ENCODE measurements around the gene NAALADL2. TPM values are rescaled to one million over a fixed set of nuclear protein-coding genes. Genes with fewer than 3 reads are reported as not detected.

NAALADL2 gene
- total and polyA plus RNA-seq, 4 donors = 0.28 to 4.6 (median 3.1) TPM

GRCh38 chr3:175295248-175296130 is 436.4 kb downstream of the NAALADL2 start:
- Histone ChIP-seq H3K4me1 (ENCODE audit: control insufficient read depth in 4 of 4, insufficient read depth in 4 of 4, low read length in 3 of 4) (no peaks in the 10 kb centered on the region), H3K36me3 (ENCODE audit: control insufficient read depth in 4 of 4, insufficient read depth in 3 of 4, low read depth in 1 of 4, low read length in 3 of 4) (no peaks in the 10 kb centered on the region), H3K27ac (ENCODE audit: low read depth in 1 of 2, low read length in 2 of 2) (no peak overlapping the region), H3K4me3 (ENCODE audit: low read depth in 1 of 3, low read length in 3 of 3) (no peak overlapping the region), H3K27me3 (ENCODE audit: control insufficient read depth in 4 of 4, insufficient read depth in 4 of 4, low read length in 3 of 4) (no peaks in the 10 kb centered on the region), H3K9me3 (ENCODE audit: control insufficient read depth in 4 of 4, low read length in 3 of 4) (no peaks in the 10 kb centered on the region), H3K9ac (ENCODE audit: low read depth in 1 of 2, low read length in 2 of 2) (no peak overlapping the region)
- DNase-seq (ENCODE audit: low spot score) = no peak
- WGBS = 56% methylated on average over 4 of the region's 4 CpGs
- TF ChIP-seq, protein P1, sequence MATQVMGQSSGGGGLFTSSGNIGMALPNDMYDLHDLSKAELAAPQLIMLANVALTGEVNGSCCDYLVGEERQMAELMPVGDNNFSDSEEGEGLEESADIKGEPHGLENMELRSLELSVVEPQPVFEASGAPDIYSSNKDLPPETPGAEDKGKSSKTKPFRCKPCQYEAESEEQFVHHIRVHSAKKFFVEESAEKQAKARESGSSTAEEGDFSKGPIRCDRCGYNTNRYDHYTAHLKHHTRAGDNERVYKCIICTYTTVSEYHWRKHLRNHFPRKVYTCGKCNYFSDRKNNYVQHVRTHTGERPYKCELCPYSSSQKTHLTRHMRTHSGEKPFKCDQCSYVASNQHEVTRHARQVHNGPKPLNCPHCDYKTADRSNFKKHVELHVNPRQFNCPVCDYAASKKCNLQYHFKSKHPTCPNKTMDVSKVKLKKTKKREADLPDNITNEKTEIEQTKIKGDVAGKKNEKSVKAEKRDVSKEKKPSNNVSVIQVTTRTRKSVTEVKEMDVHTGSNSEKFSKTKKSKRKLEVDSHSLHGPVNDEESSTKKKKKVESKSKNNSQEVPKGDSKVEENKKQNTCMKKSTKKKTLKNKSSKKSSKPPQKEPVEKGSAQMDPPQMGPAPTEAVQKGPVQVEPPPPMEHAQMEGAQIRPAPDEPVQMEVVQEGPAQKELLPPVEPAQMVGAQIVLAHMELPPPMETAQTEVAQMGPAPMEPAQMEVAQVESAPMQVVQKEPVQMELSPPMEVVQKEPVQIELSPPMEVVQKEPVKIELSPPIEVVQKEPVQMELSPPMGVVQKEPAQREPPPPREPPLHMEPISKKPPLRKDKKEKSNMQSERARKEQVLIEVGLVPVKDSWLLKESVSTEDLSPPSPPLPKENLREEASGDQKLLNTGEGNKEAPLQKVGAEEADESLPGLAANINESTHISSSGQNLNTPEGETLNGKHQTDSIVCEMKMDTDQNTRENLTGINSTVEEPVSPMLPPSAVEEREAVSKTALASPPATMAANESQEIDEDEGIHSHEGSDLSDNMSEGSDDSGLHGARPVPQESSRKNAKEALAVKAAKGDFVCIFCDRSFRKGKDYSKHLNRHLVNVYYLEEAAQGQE (IDR thresholded peaks at IDR 0.05) = no peak
- TF ChIP-seq SP1 (IDR thresholded peaks at IDR 0.05) (no peak), YY1 (IDR thresholded peaks at IDR 0.05) (no peak), ATF3 (IDR thresholded peaks at IDR 0.05) (no peak), FOXA1 (IDR thresholded peaks at IDR 0.05) (no peak), GABPA (IDR thresholded peaks at IDR 0.05 in 1 of 2, conservative IDR thresholded peaks at IDR 0.05 in 1 of 2) (no peak), NR2F2 (IDR thresholded peaks at IDR 0.05) (no peak), RXRA (IDR thresholded peaks at IDR 0.05) (no peak), FOXA2 (IDR thresholded peaks at IDR 0.05) (no peak), HNF4G (IDR thresholded peaks at IDR 0.05) (no peak), TAF1 (conservative IDR thresholded peaks at IDR 0.05) (no peak), RAD21 (IDR thresholded peaks at IDR 0.05) (no peak), MAX (IDR thresholded peaks at IDR 0.05) (no peak), JUND (IDR thresholded peaks at IDR 0.05) (no peak)
- TF ChIP-seq, protein P2, sequence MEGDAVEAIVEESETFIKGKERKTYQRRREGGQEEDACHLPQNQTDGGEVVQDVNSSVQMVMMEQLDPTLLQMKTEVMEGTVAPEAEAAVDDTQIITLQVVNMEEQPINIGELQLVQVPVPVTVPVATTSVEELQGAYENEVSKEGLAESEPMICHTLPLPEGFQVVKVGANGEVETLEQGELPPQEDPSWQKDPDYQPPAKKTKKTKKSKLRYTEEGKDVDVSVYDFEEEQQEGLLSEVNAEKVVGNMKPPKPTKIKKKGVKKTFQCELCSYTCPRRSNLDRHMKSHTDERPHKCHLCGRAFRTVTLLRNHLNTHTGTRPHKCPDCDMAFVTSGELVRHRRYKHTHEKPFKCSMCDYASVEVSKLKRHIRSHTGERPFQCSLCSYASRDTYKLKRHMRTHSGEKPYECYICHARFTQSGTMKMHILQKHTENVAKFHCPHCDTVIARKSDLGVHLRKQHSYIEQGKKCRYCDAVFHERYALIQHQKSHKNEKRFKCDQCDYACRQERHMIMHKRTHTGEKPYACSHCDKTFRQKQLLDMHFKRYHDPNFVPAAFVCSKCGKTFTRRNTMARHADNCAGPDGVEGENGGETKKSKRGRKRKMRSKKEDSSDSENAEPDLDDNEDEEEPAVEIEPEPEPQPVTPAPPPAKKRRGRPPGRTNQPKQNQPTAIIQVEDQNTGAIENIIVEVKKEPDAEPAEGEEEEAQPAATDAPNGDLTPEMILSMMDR (IDR thresholded peaks at IDR 0.05; ENCODE audit: low read depth, low read length, missing input control) = no peak

GRCh38 chr3:175297216-175297615 is 438.1 kb downstream of the NAALADL2 start:
- 93% methylated on average over 2 of the region's 2 CpGs for WGBS
- no peaks in the 10 kb centered on the region for H3K27me3 ChIP-seq (ENCODE audit: control insufficient read depth in 4 of 4, insufficient read depth in 4 of 4, low read length in 3 of 4)
- H3K9ac ChIP-seq (ENCODE audit: low read depth in 1 of 2, low read length in 2 of 2) = no peak overlapping the region
- no peak overlapping the region for H3K27ac ChIP-seq (ENCODE audit: low read depth in 1 of 2, low read length in 2 of 2)
- no peak for DNase-seq (ENCODE audit: low spot score)
- no peaks in the 10 kb centered on the region for H3K4me1 ChIP-seq (ENCODE audit: control insufficient read depth in 4 of 4, insufficient read depth in 4 of 4, low read length in 3 of 4)
- no peaks in the 10 kb centered on the region for H3K9me3 ChIP-seq (ENCODE audit: control insufficient read depth in 4 of 4, low read length in 3 of 4)
- no peak overlapping the region for H3K4me3 ChIP-seq (ENCODE audit: low read depth in 1 of 3, low read length in 3 of 3)
- H3K36me3 ChIP-seq (ENCODE audit: control insufficient read depth in 4 of 4, insufficient read depth in 3 of 4, low read depth in 1 of 4, low read length in 3 of 4) = no peaks in the 10 kb centered on the region
- TF ChIP-seq, protein P2 (IDR thresholded peaks at IDR 0.05; ENCODE audit: low read depth, low read length, missing input control) = no peak
- TF ChIP-seq RXRA (IDR thresholded peaks at IDR 0.05) = no peak
- no peak for TF ChIP-seq GABPA (IDR thresholded peaks at IDR 0.05 in 1 of 2, conservative IDR thresholded peaks at IDR 0.05 in 1 of 2)
- no peak for TF ChIP-seq MAX (IDR thresholded peaks at IDR 0.05)
- TF ChIP-seq FOXA1 (IDR thresholded peaks at IDR 0.05) = no peak
- no peak for TF ChIP-seq RAD21 (IDR thresholded peaks at IDR 0.05)
- TF ChIP-seq YY1 (IDR thresholded peaks at IDR 0.05) = no peak
- TF ChIP-seq FOXA2 (IDR thresholded peaks at IDR 0.05) = no peak
- TF ChIP-seq ATF3 (IDR thresholded peaks at IDR 0.05) = no peak
- TF ChIP-seq, protein P1 (IDR thresholded peaks at IDR 0.05) = no peak

Measured in liver (tissue), 9 donors.